ENCODE measurements around the gene LGI4.

The LGI4 gene

DNA sequence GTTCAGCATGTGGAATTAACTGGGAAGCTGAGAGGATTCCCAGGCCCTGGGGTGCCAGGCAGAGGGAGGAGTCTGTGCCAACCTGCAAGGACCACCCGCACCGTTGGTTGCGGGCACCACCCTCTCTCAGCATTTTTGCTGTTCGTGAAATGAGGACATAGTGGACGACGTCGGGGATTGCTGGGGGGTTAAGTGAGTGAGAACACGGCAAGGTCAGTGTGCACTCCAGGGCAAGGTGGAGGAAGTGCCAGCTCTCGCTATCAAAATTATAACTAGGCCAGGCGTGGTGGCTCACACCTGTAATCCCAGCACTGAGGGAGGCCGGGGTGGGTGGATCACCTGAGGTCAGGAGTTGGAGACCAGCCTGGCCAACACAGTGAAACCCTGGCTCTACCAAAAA lies 17.1 kb downstream of the LGI4 start:
- Histone ChIP-seq H3K27ac (ENCODE audit: low read depth, low read length) (no peak overlapping the region), H3K9me2 (replicated peaks; ENCODE audit: control insufficient read depth, low read length) (no peaks in the 10 kb centered on the region), H3K4me3 (ENCODE audit: low read length) (no peak overlapping the region), H3F3A (ENCODE audit: control insufficient read depth, insufficient read depth) (no peaks in the 10 kb centered on the region), H3K27me3 (ENCODE audit: control insufficient read depth, low read length) (no peaks in the 10 kb centered on the region; the same call in 1 of the 2 replicates), H3K9me3 (ENCODE audit: control insufficient read depth, insufficient read depth, low read length) (no peaks in the 10 kb centered on the region), H3K79me2 (ENCODE audit: control insufficient read depth, low read length) (no peaks in the 10 kb centered on the region), H3K36me3 (ENCODE audit: control insufficient read depth, low read length) (no peaks in the 10 kb centered on the region), H4K20me1 (ENCODE audit: control insufficient read depth, insufficient read depth, low read depth, low read length) (no peaks in the 10 kb centered on the region; the same call in 1 of the 2 replicates), H3K4me2 (ENCODE audit: low read length) (no peak overlapping the region), H3K4me1 (ENCODE audit: control insufficient read depth, low read length) (peaks cover 10% of the 10 kb centered on the region)
- TF ChIP-seq, protein P1, sequence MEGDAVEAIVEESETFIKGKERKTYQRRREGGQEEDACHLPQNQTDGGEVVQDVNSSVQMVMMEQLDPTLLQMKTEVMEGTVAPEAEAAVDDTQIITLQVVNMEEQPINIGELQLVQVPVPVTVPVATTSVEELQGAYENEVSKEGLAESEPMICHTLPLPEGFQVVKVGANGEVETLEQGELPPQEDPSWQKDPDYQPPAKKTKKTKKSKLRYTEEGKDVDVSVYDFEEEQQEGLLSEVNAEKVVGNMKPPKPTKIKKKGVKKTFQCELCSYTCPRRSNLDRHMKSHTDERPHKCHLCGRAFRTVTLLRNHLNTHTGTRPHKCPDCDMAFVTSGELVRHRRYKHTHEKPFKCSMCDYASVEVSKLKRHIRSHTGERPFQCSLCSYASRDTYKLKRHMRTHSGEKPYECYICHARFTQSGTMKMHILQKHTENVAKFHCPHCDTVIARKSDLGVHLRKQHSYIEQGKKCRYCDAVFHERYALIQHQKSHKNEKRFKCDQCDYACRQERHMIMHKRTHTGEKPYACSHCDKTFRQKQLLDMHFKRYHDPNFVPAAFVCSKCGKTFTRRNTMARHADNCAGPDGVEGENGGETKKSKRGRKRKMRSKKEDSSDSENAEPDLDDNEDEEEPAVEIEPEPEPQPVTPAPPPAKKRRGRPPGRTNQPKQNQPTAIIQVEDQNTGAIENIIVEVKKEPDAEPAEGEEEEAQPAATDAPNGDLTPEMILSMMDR (IDR thresholded peaks at IDR 0.05; ENCODE audit: low read depth, low read length, poor library complexity, severe bottlenecking): no peak
- TF ChIP-seq EZH2phosphoT487 (IDR thresholded peaks at IDR 0.05; ENCODE audit: borderline replicate concordance, low read length): no peak

DNA sequence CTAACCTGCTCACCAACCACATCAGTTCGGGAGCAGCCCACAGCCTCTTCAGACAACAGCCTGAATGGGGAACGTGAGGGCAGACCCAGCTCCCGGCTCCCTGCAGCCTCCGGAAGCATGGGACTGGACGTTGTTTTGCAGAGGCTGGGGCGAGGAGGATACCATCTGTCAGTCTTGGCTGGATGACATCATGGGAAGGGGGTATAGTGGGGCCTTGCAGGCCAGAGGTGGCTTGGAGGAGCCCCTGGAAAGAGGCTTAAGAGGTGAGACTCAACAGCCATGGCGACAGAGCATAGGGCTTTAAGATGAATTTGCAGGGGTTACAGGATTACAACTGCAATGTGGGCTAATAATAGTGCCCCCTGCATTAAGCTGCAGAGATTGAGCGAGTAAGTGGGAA lies 17.7 kb downstream of the LGI4 start:
- Histone ChIP-seq H3K27me3 (ENCODE audit: control insufficient read depth, low read length) (no peaks in the 10 kb centered on the region; the same call in 1 of the 2 replicates), H3F3A (ENCODE audit: control insufficient read depth, insufficient read depth) (no peaks in the 10 kb centered on the region), H3K27ac (ENCODE audit: low read depth, low read length) (no peak overlapping the region), H4K20me1 (ENCODE audit: control insufficient read depth, insufficient read depth, low read depth, low read length) (no peaks in the 10 kb centered on the region), H3K4me1 (ENCODE audit: control insufficient read depth, low read length) (peaks cover 10% of the 10 kb centered on the region), H3K9me2 (replicated peaks; ENCODE audit: control insufficient read depth, low read length) (no peaks in the 10 kb centered on the region), H3K4me2 (ENCODE audit: low read length) (no peak overlapping the region), H3K9me3 (ENCODE audit: control insufficient read depth, insufficient read depth, low read length) (no peaks in the 10 kb centered on the region), H3K4me3 (ENCODE audit: low read length) (no peak overlapping the region), H3K79me2 (ENCODE audit: control insufficient read depth, low read length) (no peaks in the 10 kb centered on the region), H3K36me3 (ENCODE audit: control insufficient read depth, low read length) (no peaks in the 10 kb centered on the region)
- TF ChIP-seq, protein P1 (IDR thresholded peaks at IDR 0.05; ENCODE audit: low read depth, low read length, poor library complexity, severe bottlenecking): no peak
- TF ChIP-seq EZH2phosphoT487 (IDR thresholded peaks at IDR 0.05; ENCODE audit: borderline replicate concordance, low read length): no peak

- Histone ChIP-seq H3F3A (ENCODE audit: control insufficient read depth, insufficient read depth) (no peaks in the 10 kb centered on the region), H3K4me3 (ENCODE audit: low read length) (no peak overlapping the region), H3K9me2 (replicated peaks; ENCODE audit: control insufficient read depth, low read length) (no peaks in the 10 kb centered on the region), H3K4me1 (ENCODE audit: control insufficient read depth, low read length) (peaks cover 10% of the 10 kb centered on the region), H3K36me3 (ENCODE audit: control insufficient read depth, low read length) (no peaks in the 10 kb centered on the region), H3K27me3 (ENCODE audit: control insufficient read depth, low read length) (no peaks in the 10 kb centered on the region; the same call in 1 of the 2 replicates), H4K20me1 (ENCODE audit: control insufficient read depth, insufficient read depth, low read depth, low read length) (no peaks in the 10 kb centered on the region), H3K9me3 (ENCODE audit: control insufficient read depth, insufficient read depth, low read length) (no peaks in the 10 kb centered on the region), H3K79me2 (ENCODE audit: control insufficient read depth, low read length) (no peaks in the 10 kb centered on the region), H3K4me2 (ENCODE audit: low read length) (no peak overlapping the region), H3K27ac (ENCODE audit: low read depth, low read length) (no peak overlapping the region)
- TF ChIP-seq, protein P1 (IDR thresholded peaks at IDR 0.05; ENCODE audit: low read depth, low read length, poor library complexity, severe bottlenecking): no peak
- no peak for TF ChIP-seq EZH2phosphoT487 (IDR thresholded peaks at IDR 0.05; ENCODE audit: borderline replicate concordance, low read length)
Measured at GRCh38 chr19:35116072-35116801, 18.6 kb downstream of the LGI4 start.

All from DOHH2 (cell line).